GM21723 (cell line): Measurements from ENCODE around the gene FIGNL2.
"Not testable (repeated sequence)": the region's sequence is repeated elsewhere in the genome, so short reads cannot be mapped to it uniquely, and the experiment has no call there.

Experiments
- ATAC-seq: cut with Tn5 transposase; IDR thresholded peaks from one replicate; pipeline ENCODE4 v1.9.1; 2021; ENCODE audit warnings: mild to moderate bottlenecking, moderate library complexity; ENCODE audit not compliant: unreplicated experiment

Gene FIGNL2

DNA sequence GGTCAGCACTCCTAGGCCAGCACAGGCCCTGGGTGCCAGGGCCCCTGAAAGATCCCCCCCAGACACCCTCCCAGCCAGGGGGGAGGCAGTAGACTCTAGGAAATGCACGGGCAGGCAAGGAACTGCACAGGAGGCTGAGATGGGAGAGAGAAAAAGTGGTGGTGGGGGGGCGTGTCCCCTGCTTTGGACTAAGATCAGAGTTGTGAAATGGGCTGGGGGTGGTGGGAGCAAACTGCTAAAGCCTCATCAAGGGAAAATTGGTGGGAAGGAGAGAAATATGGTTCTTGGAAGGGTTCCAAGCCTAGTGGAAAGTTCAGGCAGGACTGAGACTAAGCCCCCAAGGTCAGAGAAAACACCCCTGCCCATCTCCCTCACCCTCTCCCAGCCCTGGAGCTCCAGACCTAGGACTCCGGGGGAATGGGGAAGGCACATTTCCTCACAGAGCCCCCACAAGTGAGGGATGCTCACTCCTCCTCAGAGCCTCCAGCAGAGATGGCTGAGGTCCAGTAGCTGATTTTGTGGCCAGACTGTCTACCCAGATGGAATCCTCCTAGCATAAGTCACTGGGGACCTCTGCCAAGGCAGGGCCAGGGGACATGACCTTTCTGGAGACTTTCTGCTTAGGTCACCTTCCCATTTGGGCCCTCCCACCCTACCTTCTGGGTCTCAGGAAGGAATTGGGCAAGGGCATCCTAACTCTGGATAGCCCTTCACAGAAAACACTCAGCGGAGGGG, 29.8 kb downstream of the FIGNL2 start:
- no peak for ATAC-seq

DNA sequence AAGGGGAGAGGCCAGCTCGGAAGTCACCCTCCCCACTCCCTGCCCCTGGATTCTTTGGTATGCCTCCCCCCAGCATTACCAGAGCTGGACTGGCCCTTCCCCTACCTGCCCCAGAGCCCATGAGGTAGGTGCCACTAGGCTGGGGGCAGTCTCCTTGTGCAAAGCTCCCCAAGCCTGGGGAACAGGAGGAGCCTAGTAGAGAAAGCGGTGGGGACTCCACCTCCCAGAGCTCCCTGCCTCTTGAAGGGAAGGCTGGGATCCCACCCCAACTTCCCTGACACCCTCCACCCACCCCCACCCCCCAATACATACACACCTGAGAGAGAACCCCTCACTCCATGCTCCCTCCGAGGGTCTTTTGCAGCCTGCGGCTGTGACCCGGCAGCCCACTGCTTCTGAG, 30.4 kb downstream of the FIGNL2 start:
- ATAC-seq, result no peak

DNA sequence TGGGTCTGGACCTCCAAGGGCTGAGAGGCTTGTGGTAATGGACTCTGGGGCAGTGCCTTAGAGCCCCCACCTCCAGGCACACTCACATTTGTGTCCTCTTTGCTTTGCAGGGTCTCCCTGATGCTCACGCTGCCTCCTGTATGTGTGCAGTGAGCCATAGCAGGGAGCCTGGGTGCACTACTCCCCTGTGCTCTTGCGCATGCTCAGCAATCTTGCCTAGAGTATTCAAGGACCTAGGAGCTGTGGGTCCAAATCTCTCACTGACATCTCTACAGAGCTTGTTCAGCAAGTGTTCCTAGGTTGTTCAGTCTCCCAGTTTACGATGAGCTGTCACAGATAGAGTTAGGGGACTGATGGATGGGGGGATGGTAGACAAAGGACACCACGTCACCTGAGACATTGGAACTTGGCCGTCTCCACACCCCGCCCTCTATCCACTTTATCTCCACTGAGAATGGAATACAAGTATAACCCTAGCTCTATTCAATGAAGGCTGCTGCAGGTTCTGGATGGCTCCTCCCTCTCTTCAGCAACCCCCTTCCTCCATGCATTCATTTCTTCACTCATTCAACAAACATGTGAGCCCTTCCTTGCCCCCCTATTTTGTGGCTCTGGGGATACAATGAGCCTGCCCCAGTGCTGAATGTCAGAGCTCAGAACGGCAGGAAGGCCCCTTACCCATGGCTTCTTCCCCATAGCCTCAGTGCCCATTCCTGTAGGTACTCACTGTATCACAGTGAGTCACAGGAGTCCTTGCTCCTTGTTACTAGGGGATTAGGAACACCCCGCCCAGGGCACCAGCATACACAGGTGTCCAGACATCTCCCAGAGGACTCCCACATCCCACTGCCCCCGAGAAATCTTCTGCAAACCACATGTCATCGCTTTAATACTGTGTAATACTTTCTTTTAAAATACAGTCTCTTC, 31.2 kb downstream of the FIGNL2 start:
- ATAC-seq, result no peak

DNA sequence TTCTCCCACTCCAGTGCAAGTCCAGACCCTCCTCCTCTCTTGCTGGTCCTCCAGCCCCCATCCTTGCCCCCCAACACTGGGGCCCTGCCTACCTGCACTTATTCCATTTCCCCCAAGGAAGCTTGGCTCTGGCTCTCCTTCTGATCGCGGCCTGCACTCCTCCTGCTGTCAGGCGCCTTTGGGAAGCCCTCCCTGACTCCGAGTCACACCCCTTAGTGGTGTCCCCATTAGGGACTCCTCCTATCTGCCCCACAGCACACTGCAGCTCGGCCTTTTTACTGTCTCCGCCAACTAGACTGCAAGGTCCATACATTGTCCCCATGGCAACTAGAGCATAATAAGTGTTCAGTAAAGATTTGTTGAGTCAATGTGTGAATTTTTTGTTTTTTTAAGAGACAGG, 32.9 kb downstream of the FIGNL2 start:
- no peak for ATAC-seq

DNA sequence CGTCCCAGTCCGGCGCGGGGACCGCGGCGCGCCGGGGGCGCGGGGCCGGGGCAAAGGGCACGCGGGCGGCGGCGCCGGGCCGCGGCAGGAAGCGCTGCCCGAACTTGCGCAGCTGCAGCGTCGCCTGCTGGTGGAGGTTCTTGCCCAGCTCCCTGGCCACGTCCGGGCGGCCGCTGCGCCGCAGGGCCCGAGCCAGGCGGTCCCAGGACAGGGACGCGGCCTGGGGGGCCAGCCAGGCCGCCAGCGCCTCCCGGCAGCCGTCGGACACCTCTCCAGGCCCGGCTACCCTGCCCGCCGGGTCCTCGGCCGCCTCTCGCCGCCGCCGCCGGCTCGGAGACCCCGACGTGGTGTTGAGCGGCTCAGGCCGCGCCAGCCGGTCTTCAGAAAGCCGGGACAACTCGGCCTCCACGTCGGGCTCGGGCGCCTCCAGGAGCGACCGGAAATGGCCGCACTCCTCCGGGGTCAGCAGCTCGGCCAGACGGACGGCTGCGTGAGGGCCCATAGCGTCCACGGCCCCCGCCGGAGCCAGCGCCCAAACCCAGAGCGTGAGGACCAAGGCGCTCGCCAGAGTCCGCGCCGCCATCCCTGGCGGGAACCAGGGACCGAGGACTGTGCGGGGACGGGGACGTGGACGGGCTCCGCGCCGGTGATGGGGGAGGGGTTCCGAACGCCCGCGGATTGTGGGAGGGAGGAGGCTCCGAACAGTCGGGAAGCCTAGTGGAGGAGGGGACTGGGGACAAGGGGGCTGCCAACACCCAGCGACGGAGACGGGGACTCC, 34.0 kb downstream of the FIGNL2 start:
- no peak for ATAC-seq

DNA sequence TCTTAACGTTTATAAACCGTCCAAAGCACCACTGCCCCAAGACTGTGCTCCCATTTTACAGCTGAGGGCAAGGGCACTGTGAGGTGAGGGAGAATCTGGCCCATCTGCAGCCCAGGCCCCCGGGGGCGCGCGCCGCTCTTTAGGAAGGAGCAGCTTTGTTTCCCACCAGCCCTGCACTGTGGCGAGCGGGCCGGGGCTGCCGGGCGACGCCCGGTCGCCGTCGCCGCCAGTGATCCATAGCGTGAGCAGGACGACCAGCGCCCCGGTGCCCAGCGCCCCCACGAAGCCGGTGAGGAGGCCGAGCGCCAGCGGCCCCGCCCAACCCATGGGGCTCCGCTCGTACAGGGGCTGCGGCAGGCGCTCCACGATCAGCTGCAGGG, 34.6 kb downstream of the FIGNL2 start:
- no peak for ATAC-seq

DNA sequence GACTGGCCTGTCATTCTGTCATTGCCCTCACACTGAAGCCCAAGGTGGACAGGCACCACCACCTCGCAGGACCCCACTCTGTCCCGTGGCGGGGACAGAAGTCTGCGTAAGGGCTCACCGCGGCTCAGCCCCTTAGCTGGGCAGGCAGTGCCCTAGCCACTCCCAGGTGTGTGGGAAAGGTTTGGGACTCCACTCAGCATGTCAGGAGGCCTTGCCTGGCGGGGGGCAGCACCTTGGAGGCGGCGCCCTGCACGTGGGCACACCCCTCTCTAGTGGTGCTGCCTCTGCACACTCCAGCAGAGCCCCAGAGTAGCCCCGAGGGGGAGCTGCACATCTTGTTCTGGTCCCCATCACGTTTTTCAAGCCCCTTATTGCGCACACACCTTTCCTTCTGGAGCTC, 35.6 kb downstream of the FIGNL2 start:
- ATAC-seq, result no peak

DNA sequence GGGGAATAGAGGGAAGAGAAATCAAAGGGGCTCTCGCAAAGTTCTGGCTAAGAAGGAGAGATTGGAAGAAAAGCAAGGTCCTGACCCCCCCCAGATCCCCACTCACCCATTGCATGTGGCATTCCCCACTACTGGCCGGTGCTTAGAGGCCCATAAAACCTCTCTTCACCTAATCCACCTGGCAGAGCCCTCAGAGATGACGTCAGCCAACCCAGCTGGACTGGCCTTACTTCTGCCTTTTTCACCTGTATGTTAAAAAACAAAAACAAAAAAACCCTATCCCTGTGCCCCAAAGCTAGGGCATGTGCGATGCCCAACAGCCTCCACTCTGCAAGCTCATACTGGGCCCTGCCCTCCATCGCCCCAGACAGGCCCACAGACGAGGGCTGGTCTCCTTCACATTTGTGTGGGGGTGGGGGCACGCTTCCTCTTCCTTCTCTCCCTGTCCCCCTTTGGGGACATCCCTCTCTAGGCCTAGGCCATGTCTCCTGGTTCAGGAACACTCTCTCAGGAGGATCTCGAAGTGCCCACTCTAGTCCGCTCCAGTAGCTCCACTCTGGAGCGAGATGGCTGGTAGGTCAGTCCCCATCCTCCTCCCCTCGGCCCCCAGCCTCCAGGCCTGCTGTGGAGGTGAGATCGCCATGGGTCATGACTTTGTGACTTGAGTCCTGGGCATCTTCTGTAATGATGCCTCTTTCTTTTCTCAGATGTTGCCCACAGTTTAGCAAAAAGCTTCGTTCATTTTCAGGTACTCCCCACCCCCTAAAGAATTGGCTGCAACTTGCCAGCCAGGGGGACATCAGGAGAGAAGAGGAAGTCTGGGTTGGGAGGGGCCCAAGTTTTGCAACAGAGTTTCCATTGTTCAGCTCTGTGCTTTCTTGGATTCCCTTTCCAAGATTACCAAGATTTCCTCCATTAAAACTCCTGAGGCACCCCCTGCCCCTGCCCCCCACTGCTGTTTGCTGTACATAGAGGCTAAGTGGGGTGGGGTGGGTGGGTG, 37.0 kb downstream of the FIGNL2 start:
- ATAC-seq, result no peak

DNA sequence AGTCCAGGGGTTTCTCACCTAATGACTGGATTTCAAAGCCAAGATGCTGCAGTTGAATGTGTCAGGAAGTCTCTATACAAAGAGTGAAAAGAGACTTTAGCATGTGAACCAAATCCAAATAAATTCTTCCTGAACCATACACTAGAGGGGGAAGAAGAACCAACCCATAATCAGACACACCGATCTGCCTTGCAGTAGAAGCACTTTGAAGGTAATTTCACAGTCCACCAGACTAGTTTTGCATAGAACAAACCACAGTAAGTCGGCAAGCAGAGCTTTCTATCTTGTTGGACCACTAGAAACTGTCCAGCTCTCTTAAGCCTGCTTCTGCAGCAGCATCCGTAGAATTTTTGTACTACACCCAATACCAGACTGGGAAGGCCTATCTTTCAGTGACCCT, 39.3 kb downstream of the FIGNL2 start:
- ATAC-seq, result no peak

DNA sequence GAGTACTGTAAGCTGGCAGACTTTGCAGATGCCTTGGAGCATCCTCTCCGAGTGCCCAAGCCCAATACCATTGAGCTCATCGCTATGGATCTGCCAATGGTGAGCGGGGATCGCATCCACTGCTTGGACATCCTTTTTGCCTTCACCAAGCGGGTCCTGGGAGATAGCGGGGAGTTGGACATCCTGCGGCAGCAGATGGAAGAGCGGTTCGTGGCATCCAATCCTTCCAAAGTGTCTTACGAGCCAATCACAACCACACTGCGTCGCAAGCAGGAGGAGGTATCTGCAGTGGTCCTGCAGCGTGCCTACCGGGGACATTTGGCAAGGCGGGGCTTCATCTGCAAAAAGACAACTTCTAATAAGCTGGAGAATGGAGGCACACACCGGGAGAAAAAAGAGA, 41.6 kb downstream of the FIGNL2 start:
- no peak for ATAC-seq

DNA sequence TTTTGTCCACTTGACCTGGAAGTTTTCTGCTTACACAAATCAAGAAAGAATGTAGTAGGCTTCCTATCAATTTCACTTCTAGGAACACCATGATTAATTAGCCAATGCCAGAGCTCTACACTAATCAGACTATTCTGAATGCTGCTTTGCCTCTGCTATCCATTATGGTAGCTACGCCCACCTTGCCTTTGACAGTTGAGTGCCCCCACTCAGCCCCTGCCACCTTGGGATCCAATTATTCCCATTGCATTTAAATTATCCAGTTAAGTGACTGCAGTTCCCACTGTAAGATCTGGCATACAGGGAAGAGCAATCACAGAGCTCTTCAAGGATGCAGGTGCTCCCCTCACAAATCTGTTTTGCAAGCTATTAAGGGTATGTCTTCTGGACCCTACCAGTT, 47.5 kb downstream of the FIGNL2 start:
- no peak for ATAC-seq

DNA sequence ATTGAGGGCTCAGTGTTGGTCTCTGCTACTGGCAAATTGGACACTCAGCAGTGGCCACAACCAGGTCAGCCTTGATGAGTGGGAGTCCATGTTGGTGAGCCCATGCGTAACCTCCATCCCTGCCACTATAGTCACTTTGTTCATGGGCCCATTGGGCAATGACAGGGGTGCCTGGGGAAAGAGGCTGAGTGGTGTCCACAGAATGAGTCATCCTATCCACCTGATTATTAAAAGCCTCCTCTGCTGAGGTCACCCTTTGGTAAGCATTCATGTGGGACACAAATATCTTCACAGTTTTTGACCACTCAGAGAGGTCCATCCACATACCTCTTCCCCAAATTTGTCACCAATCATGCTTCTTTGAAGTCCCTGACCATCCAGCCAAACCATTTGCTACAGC, 50.0 kb downstream of the FIGNL2 start:
- no peak for ATAC-seq

DNA sequence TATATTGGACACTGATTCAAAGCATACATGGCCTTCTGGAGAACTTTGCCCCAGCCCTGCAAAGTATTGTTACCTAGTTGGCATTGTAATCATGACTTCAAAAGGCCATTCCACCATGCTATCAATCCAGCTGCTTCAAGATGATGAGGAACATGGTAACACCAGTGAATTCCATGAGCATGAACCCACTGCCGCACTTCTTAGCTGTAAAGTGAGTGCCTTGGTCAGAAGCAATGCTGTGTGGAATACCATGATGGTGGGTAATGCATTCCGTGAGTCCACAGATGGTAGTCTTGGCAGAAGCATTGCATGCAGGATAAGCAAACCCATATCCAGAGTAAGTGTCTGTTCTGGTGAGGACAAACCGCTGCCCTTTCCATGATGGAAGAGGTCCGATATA, 50.5 kb downstream of the FIGNL2 start:
- ATAC-seq, result not testable (repeated sequence)

DNA sequence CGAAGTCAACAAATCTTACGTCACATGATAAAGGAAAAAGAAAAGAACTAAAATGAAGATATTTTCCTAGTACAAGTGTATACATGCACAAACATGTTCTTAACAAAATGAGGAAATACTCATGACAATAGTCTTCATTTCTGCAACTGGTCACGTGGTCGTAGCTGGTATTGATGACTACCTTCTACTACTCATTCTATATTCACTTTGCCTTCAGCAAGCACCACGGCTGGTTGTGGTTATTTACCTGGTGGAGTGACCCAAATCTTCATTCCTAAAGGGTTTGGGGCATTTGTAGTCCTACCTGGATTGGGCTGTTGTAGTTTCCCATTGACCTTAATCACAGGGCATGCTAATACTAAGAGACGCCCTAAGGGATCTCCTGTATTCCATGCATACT, 51.2 kb downstream of the FIGNL2 start:
- ATAC-seq, result no peak

DNA sequence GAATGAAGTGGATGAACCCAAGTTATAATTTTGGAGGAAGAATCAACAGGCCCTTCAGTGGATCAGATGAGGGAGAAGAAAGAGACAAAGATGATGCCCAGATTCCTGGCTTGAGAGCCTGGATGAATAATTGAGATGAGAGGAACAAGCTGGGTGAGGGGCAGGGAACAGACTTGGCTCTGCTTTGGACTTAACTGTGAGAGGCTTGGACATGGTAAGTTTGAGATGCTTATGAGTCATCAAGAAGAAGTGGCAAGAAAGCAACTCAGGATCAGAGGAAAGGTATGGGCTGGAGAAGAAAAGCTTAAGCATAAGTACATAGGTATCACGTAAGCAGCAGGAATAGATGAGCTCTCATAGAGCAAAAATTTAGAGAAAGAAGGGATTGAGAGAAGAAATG, 55.3 kb downstream of the FIGNL2 start:
- no peak for ATAC-seq

DNA sequence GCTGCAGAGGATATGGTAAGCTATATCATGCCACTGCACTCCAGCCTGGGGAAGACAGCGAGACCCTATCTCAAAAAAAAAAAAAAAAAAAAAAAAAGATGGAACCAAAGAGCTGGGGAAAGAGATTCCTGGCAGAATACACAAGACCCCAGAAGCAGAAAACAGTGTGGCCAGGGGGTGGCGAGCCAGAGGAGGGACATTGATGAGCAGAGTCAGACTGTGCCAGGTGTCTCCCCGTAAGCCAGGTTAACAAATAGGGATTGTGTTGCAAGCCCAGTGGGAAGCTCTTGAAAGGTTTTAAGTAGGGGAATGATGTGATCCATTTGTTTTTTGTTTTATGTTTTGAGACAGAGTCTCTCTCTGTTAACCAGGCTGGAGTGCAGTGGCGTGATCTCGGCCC, 56.1 kb downstream of the FIGNL2 start:
- no peak for ATAC-seq

DNA sequence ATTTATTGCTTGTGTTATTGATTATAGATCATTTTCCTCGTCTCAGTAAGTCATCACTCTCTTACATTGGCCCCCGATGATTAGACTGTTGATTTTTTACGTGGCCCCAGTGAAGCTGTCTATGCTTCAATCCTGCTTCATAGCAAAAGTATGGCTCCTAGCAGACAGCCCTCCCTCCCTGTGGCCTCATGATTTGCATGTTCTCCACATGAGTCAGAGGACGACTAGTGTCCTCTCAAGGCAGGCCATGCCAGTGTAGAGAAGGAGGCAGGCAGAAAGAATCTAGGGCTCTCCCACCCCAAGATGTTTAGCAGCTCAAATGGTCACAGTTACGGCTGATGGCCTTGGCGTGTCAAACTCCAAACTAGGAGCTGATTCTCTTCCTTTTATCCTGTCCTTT, 59.6 kb downstream of the FIGNL2 start:
- no peak for ATAC-seq

DNA sequence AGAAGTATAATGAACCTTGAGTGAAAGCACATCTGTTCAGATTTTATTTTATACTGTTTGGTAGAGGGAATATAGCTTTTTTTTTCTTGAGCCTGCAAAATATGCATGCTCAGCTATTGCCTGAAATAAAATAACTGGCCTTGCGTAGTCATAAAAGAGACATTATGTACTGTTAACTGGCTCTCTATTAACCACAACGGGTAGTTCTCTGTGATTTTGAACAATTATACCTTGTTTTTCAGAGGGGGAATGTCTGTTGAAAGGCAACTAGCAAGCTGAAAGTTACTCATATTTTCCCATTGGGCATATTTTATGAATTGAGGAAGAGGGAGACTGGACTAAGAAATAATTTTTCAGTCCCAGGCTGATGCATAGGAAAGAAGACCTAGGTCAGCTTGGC, 62.6 kb downstream of the FIGNL2 start:
- no peak for ATAC-seq

DNA sequence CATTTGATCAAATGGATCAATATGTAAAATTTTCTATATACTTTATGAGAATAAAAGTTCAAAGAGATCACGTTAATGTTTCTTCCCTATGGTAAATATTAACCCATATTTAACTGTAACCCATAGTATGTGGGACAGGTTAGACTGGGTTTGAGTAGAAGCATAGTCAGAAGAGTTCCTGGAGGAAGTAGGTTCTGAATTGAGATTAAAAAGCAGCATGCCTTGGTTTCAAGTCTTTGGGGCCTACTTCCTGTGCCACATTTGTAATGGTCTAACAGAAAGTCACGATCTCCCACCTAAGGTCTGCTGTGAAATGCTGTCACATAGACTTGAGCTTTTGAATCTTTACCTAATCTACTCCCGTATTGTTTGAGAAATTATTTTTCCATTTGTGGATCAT, 63.8 kb downstream of the FIGNL2 start:
- ATAC-seq, result no peak

DNA sequence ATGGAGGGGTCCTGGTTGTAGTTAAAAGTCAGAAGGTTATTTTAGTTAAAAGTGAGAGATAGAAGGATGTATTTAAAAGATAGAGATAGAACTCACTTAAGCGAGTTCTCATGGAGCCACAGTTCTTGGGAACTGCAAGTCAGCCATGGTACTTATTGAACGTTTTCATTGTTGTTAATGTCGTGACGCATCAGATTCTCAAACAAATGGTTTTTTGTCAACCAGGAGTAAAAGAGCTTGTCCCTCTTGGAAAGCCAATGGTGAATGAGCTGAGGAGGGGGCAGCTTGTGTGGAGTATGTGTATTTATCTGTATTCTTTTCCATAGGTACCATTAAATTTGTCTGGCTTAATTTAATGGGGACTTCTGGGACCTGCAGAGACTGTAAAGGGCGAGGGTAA, 68.6 kb downstream of the FIGNL2 start:
- no peak for ATAC-seq
